Esophagus squamous epithelium (tissue), 4 donors: ENCODE data around the gene MYL5.

Source experiments
- POLR2A ChIP-seq, 4 donors: fragments of 450-650 bp; IDR thresholded peaks; one replicate each; pipeline ENCODE4 v1.6.1; 2017; ENCODE audit warnings: antibody characterized with exemption in 4 of 4, mild to moderate bottlenecking in 4 of 4, moderate library complexity in 3 of 4
- TF ChIP-seq, protein P1 (sequence below), 6 experiments: fragments of 450-650 bp in 4 of 6; fragments of 200-600 bp in 2 of 6; sonication (generic) in 2 of 6; IDR thresholded peaks; one replicate each; pipeline ENCODE4 v1.5.1; 2016 to 2019; ENCODE audit warnings: antibody characterized with exemption in 6 of 6, mild to moderate bottlenecking in 4 of 6, moderate library complexity in 4 of 6

DNA sequence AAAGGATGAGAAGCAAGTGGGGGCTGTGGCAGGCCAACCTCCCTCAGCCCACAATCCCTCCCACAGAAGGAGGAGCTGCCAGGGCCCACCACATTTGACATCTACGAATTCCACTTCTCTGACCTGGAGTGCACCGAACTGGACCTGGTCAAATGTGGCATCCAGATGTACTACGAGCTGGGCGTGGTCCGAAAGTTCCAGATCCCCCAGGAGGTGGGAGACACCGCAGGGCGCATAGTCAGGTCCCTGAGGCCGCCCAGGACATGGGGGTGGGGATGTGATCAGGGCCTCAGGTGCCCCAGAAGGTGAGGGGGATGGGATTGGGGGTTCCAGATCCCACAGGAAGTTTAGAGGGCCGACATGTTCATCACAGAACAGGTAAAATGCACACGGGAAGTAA lies 13.9 kb upstream of the MYL5 start:
- TF ChIP-seq, protein P1, sequence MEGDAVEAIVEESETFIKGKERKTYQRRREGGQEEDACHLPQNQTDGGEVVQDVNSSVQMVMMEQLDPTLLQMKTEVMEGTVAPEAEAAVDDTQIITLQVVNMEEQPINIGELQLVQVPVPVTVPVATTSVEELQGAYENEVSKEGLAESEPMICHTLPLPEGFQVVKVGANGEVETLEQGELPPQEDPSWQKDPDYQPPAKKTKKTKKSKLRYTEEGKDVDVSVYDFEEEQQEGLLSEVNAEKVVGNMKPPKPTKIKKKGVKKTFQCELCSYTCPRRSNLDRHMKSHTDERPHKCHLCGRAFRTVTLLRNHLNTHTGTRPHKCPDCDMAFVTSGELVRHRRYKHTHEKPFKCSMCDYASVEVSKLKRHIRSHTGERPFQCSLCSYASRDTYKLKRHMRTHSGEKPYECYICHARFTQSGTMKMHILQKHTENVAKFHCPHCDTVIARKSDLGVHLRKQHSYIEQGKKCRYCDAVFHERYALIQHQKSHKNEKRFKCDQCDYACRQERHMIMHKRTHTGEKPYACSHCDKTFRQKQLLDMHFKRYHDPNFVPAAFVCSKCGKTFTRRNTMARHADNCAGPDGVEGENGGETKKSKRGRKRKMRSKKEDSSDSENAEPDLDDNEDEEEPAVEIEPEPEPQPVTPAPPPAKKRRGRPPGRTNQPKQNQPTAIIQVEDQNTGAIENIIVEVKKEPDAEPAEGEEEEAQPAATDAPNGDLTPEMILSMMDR (IDR thresholded peaks at IDR 0.05) = no peak
- no peak for TF ChIP-seq POLR2A (IDR thresholded peaks at IDR 0.05)
